HCT116 (cell line): ENCODE results near the gene KIRREL3. TPM values are rescaled to one million over a fixed set of nuclear protein-coding genes. Genes with fewer than 3 reads are reported as not detected.

ENCODE experiments used
- ATAC-seq: fragments of 200-7000 bp; cut with Tn5 transposase; 2 replicates; pipeline ENCODE4 v1.9.1; 2020; ENCODE audit warnings: mild to moderate bottlenecking, moderate library complexity
- BruUV-seq: library from RNA; stranded (reverse); fragments of 400-500 nt; replicated peaks from 2 replicates; lab custom pipeline; 2021; lab: Mats Ljungman, UMichigan
- CTCF ChIA-PET: fragments of 300-600 bp; sonication (Branson Sonifier 250); formaldehyde crosslinking; loops from one replicate; lab custom pipeline; 2021; ENCODE audit warnings: antibody characterized with exemption; lab: Charles Lee
- POLR2A ChIA-PET: fragments of 300-600, 350-600 bp; sonication (Branson Sonifier 250); formaldehyde crosslinking; loops from one replicate; lab custom pipeline; 2021; ENCODE audit warnings: antibody characterized with exemption; lab: Charles Lee
- RAD21 ChIA-PET, 2 experiments: fragments of 300-600 bp; sonication (Branson Sonifier 250); formaldehyde crosslinking; loops; one replicate each; lab custom pipeline; 2023; ENCODE audit warnings: low total read pairs in 2 of 2; ENCODE audit not compliant: uncharacterized antibody in 2 of 2, unreplicated experiment in 2 of 2, low non-redundant PET in 1 of 2; lab: Charles Lee
- DNase-seq: peaks from one replicate; pipeline ENCODE4 v3.0.0-alpha.2; 2010; ENCODE audit warnings: low read depth, low spot score
- H2AFZ ChIP-seq: fragments of 200-600 bp; shearing (Covaris generic), sonication (generic); 2 replicates; pipeline ENCODE4 v1.6.1; 2017; ENCODE audit warnings: low read depth, mixed run types, mixed read lengths, antibody characterized with exemption, low read length; ENCODE audit not compliant: poor library complexity, severe bottlenecking
- H3K27ac ChIP-seq: 2 replicates; pipeline ENCODE4 v1.5.1; 2012; ENCODE audit warnings: low read depth, low read length
- H3K27me3 ChIP-seq: fragments of 200-600 bp; sonication (generic); 2 replicates; pipeline ENCODE4 v1.6.1; 2016; ENCODE audit warnings: mixed run types, low read length, mixed read lengths; ENCODE audit not compliant: insufficient read depth
- H3K36me3 ChIP-seq, 2 experiments: fragments of 200-500 bp in 1 of 2; fragments of 200-600 bp in 1 of 2; sonication (Bioruptor generic) in 1 of 2; sonication (generic) in 1 of 2; 2 replicates each; pipeline versions ENCODE4 v1.5.1 to v1.6.1; 2014 to 2016; ENCODE audit warnings: low read length in 2 of 2, inconsistent platforms in 1 of 2, mixed read lengths in 1 of 2, mixed run types in 1 of 2; ENCODE audit not compliant: insufficient read depth in 2 of 2, control insufficient read depth in 1 of 2
- H3K4me1 ChIP-seq, 2 experiments: fragments of 200-600 bp in 1 of 2; sonication (generic) in 1 of 2; 2 replicates each; pipeline versions ENCODE4 v1.5.1 to v1.6.1; 2012 to 2017; ENCODE audit warnings: low read length in 2 of 2, inconsistent platforms in 1 of 2, mild to moderate bottlenecking in 1 of 2, mixed read lengths in 1 of 2, mixed run types in 1 of 2, moderate library complexity in 1 of 2; ENCODE audit not compliant: insufficient read depth in 2 of 2, control insufficient read depth in 1 of 2
- H3K4me2 ChIP-seq: fragments of 200-600 bp; sonication (generic); 2 replicates; pipeline ENCODE4 v1.6.1; 2017; ENCODE audit warnings: mixed run types, low read length, mixed read lengths
- H3K4me3 ChIP-seq, 2 experiments: fragments of 200-600 bp in 1 of 2; sonication (generic) in 1 of 2; replicated peaks in 1 of 2; 2 replicates each; pipeline ENCODE4 v1.5.1; 2011 to 2016; ENCODE audit warnings: low read length in 2 of 2, control low read depth in 1 of 2, low read depth in 1 of 2, mild to moderate bottlenecking in 1 of 2, mixed read lengths in 1 of 2, mixed run types in 1 of 2
- H3K79me2 ChIP-seq: fragments of 200-600 bp; sonication (generic); 2 replicates; pipeline ENCODE4 v1.6.1; 2017; ENCODE audit warnings: mild to moderate bottlenecking, mixed run types, low read length, moderate library complexity, mixed read lengths; ENCODE audit not compliant: insufficient read depth
- H3K9ac ChIP-seq: fragments of 200-600 bp; sonication (generic); 2 replicates; pipeline ENCODE4 v1.6.1; 2016; ENCODE audit warnings: low read length, mixed read lengths
- H3K9me2 ChIP-seq: fragments of 200-600 bp; sonication (generic), shearing (Covaris generic); 2 replicates; pipeline ENCODE4 v1.6.1; 2017; ENCODE audit warnings: mixed run types, mild to moderate bottlenecking, moderate library complexity; ENCODE audit not compliant: insufficient read depth
- H3K9me3 ChIP-seq, 2 experiments: fragments of 200-500 bp in 1 of 2; fragments of 200-600 bp in 1 of 2; sonication (Bioruptor generic) in 1 of 2; sonication (generic) in 1 of 2; 2 replicates each; pipeline ENCODE4 v1.6.1; 2014 to 2017; ENCODE audit warnings: low read length in 2 of 2, mixed read lengths in 2 of 2, inconsistent platforms in 1 of 2, low read depth in 1 of 2, mild to moderate bottlenecking in 1 of 2, mixed run types in 1 of 2, moderate library complexity in 1 of 2; ENCODE audit not compliant: control insufficient read depth in 1 of 2, insufficient read depth in 1 of 2
- H4K20me1 ChIP-seq: fragments of 200-600 bp; sonication (generic), shearing (Covaris generic); 2 replicates; pipeline ENCODE4 v1.6.1; 2017; ENCODE audit warnings: mixed run types, mild to moderate bottlenecking, moderate library complexity; ENCODE audit not compliant: insufficient read depth
- ATF3 ChIP-seq: IDR thresholded peaks from 2 replicates; pipeline ENCODE4 v1.6.1; 2012
- CBX3 ChIP-seq: IDR thresholded peaks from 2 replicates; pipeline ENCODE4 v1.6.1; 2012; ENCODE audit warnings: low read depth
- CEBPB ChIP-seq: IDR thresholded peaks from 2 replicates; pipeline ENCODE4 v1.6.1; 2012; ENCODE audit warnings: low read depth
- CTCF ChIP-seq, 3 experiments: fragments of 200-600 bp in 1 of 3; sonication (generic) in 1 of 3; IDR thresholded peaks in 2 of 3; conservative IDR thresholded peaks in 1 of 3; 2 replicates each; pipeline ENCODE4 v1.5.1; 2012 to 2017; ENCODE audit warnings: low read depth in 2 of 3, low read length in 2 of 3, antibody characterized with exemption in 1 of 3, borderline replicate concordance in 1 of 3, control low read depth in 1 of 3, mild to moderate bottlenecking in 1 of 3, mixed read lengths in 1 of 3, mixed run types in 1 of 3, moderate library complexity in 1 of 3; ENCODE audit not compliant: insufficient read depth in 1 of 3
- ELF1 ChIP-seq: IDR thresholded peaks from 2 replicates; pipeline ENCODE4 v1.6.1; 2012; ENCODE audit warnings: low read depth, borderline replicate concordance
- EZH2phosphoT487 ChIP-seq: fragments of 200-600 bp; IDR thresholded peaks from 2 replicates; pipeline ENCODE4 v1.6.1; 2018; ENCODE audit warnings: antibody characterized with exemption, borderline replicate concordance
- FOSL1 ChIP-seq: IDR thresholded peaks from 2 replicates; pipeline ENCODE4 v1.6.1; 2012; ENCODE audit warnings: low read depth
- MAX ChIP-seq: IDR thresholded peaks from 2 replicates; pipeline ENCODE4 v1.6.1; 2012
- POLR2A ChIP-seq: IDR thresholded peaks from 2 replicates; pipeline ENCODE4 v1.7.0; 2011; ENCODE audit warnings: borderline replicate concordance; ENCODE audit not compliant: insufficient read depth, insufficient read length; ENCODE audit errors: extremely low read depth
- POLR2AphosphoS5 ChIP-seq: IDR thresholded peaks from 2 replicates; pipeline ENCODE4 v1.6.1; 2011; ENCODE audit warnings: mild to moderate bottlenecking, low read depth, low read length, moderate library complexity
- RAD21 ChIP-seq: IDR thresholded peaks from 2 replicates; pipeline ENCODE4 v1.6.1; 2012; ENCODE audit warnings: low read depth, mild to moderate bottlenecking
- REST ChIP-seq: IDR thresholded peaks from 2 replicates; pipeline ENCODE4 v1.6.1; 2012; ENCODE audit warnings: low read depth
- SIN3A ChIP-seq: IDR thresholded peaks from 2 replicates; pipeline ENCODE4 v1.6.1; 2012; ENCODE audit warnings: low read depth
- SRF ChIP-seq: IDR thresholded peaks from 2 replicates; pipeline ENCODE4 v1.6.1; 2012; ENCODE audit warnings: low read depth
- TCF7L2 ChIP-seq: IDR thresholded peaks from 2 replicates; pipeline ENCODE4 v1.7.0; 2011; ENCODE audit warnings: borderline replicate concordance, inconsistent platforms; ENCODE audit not compliant: insufficient read depth, insufficient read length; ENCODE audit errors: extremely low read depth
- ZNF274 ChIP-seq: fragments of 200-500 bp; sonication (Bioruptor generic); IDR thresholded peaks from 2 replicates; pipeline ENCODE4 v1.6.1; 2014; ENCODE audit warnings: mild to moderate bottlenecking, low read depth, low read length, inconsistent platforms
- intact Hi-C: fragments of 100-400 bp; cut with micrococcal nuclease; formaldehyde crosslinking; loops from 2 replicates; pipeline ENCODE4 v1.10.0; 2022
- total RNA-seq: library from RNA; stranded (reverse); gene quantifications from one replicate; pipeline ENCODE4 v1.2.1, GENCODE V29; 2021; ENCODE audit not compliant: unreplicated experiment

The KIRREL3 gene
- total RNA-seq, 1 experiment from 2014 or later, result not detected

GRCh38 chr11:126886085-126886484 lies 114.5 kb downstream of the KIRREL3 start (continued):
- TF ChIP-seq REST, result no peak
- TF ChIP-seq, all 23 proteins: peak for 0

GRCh38 chr11:126884594-126884993 lies 116.0 kb downstream of the KIRREL3 start:
- BruUV-seq, result no TSS peak
- POLR2A ChIA-PET, result no interaction called here
- no peak overlapping the region for H3K27ac ChIP-seq
- TF ChIP-seq MAX, result no peak
- TF ChIP-seq FOSL1, result no peak
- no peak for TF ChIP-seq POLR2A
- TF ChIP-seq SRF, result no peak
- no peak for TF ChIP-seq CBX3
- no peak for TF ChIP-seq ATF3
- TF ChIP-seq SIN3A, result no peak
- TF ChIP-seq EZH2phosphoT487, result no peak
- TF ChIP-seq TCF7L2, result no peak
- TF ChIP-seq CTCF (IDR thresholded peaks at IDR 0.05 in 2 of 3, conservative IDR thresholded peaks at IDR 0.05 in 1 of 3; ENCODE audit: borderline replicate concordance in 1 of 3, insufficient read depth in 1 of 3, low read depth in 2 of 3, low read length in 2 of 3), result no peak
- TF ChIP-seq RAD21, result no peak
- TF ChIP-seq POLR2AphosphoS5, result no peak
- no peak for TF ChIP-seq CEBPB
- TF ChIP-seq ZNF274, result no peak
- no peak for TF ChIP-seq ELF1
- TF ChIP-seq REST, result no peak

More at GRCh38 chr11:126884594-126884993, 116.0 kb downstream of the KIRREL3 start:
- intact Hi-C loops, result no loop called here
- H3K79me2 ChIP-seq, result no peaks in the 10 kb centered on the region
- H3K4me3 ChIP-seq, result no peak overlapping the region
- H3K9me2 ChIP-seq, result no peaks in the 10 kb centered on the region
- no peaks in the 10 kb centered on the region for H3K27me3 ChIP-seq
- no peaks in the 10 kb centered on the region for H3K9me3 ChIP-seq
- ChIA-PET RAD21 (no interaction called here), CTCF (no interaction called here)
- H4K20me1 ChIP-seq, result no peaks in the 10 kb centered on the region
- ATAC-seq (no peak), DNase-seq (no peak)
- no peak overlapping the region for H3K9ac ChIP-seq
- H2AFZ ChIP-seq, result no peak overlapping the region
- no peaks in the 10 kb centered on the region for H3K4me1 ChIP-seq
- H3K36me3 ChIP-seq, result no peaks in the 10 kb centered on the region
- H3K4me2 ChIP-seq, result no peak overlapping the region
